ENCODE data around the gene PRPF40B. TPM values are rescaled to one million over a fixed set of nuclear protein-coding genes. Genes with fewer than 3 reads are reported as not detected.
A peak's percentile ranks its signal among the peaks of the same experiment; 100 is the strongest.
"Not testable (repeated sequence)": the region's sequence is repeated elsewhere in the genome, so short reads cannot be mapped to it uniquely, and the experiment has no call there.

The PRPF40B gene
- total RNA-seq, 1 experiment from 2014 or later = 22.9 TPM

DNA sequence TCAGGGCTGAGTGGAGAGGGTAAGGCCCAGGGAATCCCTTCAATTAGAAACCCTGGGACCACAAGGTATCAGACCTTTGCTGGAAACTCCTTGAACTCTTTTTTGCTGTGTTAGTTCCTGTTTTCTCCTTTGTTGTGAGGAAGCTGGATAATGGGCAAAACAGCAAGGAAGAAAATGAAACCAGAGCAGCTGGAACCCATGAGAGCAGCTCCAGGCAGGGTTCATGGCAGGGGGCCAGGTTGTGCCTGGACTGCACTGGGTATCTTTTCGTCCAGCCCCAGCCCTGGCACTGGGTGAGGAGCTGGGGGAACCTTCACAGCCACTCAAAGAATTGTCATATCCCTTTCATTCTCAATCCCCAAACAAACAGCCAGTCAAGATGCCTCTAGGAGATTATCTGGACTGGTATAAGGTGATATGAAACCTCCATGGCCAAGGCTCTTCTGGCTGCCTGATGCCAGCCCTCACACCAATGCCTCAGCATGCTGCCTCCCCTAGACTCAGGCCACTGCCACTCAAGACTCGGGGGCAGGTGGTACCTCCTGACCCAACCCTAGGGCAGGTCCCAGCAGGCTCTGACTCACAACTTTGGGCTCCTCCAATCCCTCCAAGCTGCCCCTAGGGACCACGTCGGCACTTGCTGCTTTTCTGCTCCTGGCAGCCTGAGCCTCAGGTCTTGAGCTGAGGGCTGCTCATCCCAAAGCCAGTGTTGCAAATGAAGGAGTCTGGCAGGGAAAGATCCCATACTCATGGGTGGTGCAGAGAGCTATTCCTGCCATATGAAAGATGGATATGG, 34.4 kb upstream of the PRPF40B start:
- no peak for DNase-seq
- Histone ChIP-seq H3K27me3 (ENCODE audit: control insufficient read depth, insufficient read depth, low read length) (no peaks in the 10 kb centered on the region), H3K36me3 (replicated peaks; ENCODE audit: control insufficient read depth, insufficient read depth, low read length) (no peaks in the 10 kb centered on the region; the same call in 1 of the 2 replicates), H3K4me3 (ENCODE audit: insufficient read depth, low read depth, low read length) (no peak overlapping the region)

DNA sequence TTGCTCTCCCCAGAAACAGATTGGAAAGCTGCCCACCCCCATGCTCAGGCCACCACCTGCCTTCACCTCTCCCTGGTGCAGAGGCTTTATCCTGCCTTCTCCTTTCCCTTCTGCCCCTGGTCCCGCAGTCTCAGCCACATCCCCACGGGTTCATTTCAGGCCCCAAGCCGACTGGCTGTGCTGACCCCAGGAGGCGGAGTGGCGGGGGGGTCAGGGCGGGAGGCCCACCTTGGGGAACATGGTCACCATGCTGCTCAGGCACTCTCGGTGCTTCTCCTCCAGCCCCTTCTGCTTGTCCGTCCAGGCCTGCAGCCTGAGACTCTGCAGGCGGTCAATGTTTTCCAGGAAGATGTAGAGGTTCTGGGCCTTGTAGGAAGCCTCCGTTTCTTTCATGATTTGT, 24.8 kb upstream of the PRPF40B start:
- H3K27me3 ChIP-seq (ENCODE audit: control insufficient read depth, insufficient read depth, low read length) = no peaks in the 10 kb centered on the region
- no peak overlapping the region for H3K4me3 ChIP-seq (ENCODE audit: insufficient read depth, low read depth, low read length)
- DNase-seq = no peak
- no peaks in the 10 kb centered on the region for H3K36me3 ChIP-seq (replicated peaks; ENCODE audit: control insufficient read depth, insufficient read depth, low read length)

DNA sequence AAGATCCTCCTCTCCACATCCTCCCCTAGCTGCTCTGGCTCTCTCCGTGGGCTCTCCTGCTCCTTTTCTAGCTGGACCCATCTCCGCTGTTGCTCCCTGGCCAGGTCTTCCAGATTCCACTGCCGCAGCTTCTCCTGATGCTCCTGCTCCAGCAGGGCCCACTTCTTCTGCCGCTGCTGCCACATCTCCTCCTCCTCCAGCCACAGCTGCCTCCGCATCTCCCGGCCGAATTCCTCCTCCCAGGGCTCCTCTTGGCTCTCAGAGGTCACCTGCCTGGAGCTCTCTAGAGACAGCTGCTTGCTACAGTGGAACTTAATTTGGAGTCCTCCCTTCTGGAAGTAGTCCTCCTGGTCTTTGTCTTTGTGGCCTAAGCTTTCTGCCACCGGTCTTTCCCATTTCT, 23.4 kb upstream of the PRPF40B start:
- no peaks in the 10 kb centered on the region for H3K27me3 ChIP-seq (ENCODE audit: control insufficient read depth, insufficient read depth, low read length)
- no peak for DNase-seq
- no peaks in the 10 kb centered on the region for H3K36me3 ChIP-seq (replicated peaks; ENCODE audit: control insufficient read depth, insufficient read depth, low read length)
- H3K4me3 ChIP-seq (ENCODE audit: insufficient read depth, low read depth, low read length) = no peak overlapping the region

DNA sequence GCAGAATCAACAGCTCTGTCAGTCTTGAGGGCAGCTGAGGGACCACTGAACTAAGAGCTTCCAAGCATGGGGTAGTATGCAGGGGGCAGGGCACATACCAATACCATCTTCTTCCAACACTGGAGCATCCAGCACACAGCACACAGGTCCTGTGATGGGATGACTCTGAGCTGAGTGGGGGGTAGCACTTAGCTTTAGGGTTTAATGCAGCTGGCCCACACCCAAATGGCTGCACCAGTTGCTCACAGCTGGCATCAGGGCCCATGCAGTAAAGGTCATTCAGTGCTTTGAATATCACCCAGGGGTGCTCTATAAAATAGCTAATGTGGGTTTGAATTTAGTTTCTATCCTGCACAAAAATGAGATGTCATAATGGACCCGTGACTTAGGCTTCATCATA, 19.6 kb upstream of the PRPF40B start:
- Histone ChIP-seq H3K36me3 (replicated peaks; ENCODE audit: control insufficient read depth, insufficient read depth, low read length) (no peaks in the 10 kb centered on the region), H3K27me3 (ENCODE audit: control insufficient read depth, insufficient read depth, low read length) (no peaks in the 10 kb centered on the region), H3K4me3 (ENCODE audit: insufficient read depth, low read depth, low read length) (no peak overlapping the region)
- peak; percentile 13 for DNase-seq

DNA sequence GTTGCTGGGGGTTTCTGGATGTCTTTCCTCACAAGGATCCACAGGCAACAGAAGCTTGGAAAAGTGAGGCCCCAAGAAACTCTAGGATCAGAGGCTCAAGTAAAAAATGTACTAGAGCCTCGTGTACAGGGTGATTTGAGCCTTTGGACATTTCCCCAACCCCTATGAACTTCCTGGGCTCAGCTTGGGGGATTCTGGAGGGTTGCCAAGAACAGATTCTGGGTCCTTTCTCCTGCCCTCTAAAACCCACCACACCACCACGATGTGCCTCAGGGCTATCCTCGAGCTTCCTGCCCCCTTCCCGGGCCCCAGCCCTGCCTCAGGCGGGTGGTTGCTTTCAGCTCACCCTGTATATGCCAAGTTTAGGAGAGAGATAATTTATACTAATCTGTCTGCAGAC, 18.5 kb upstream of the PRPF40B start:
- Histone ChIP-seq H3K36me3 (replicated peaks; ENCODE audit: control insufficient read depth, insufficient read depth, low read length) (no peaks in the 10 kb centered on the region), H3K27me3 (ENCODE audit: control insufficient read depth, insufficient read depth, low read length) (no peaks in the 10 kb centered on the region), H3K4me3 (ENCODE audit: insufficient read depth, low read depth, low read length) (no peak overlapping the region)
- peak; percentile 36 for DNase-seq

DNA sequence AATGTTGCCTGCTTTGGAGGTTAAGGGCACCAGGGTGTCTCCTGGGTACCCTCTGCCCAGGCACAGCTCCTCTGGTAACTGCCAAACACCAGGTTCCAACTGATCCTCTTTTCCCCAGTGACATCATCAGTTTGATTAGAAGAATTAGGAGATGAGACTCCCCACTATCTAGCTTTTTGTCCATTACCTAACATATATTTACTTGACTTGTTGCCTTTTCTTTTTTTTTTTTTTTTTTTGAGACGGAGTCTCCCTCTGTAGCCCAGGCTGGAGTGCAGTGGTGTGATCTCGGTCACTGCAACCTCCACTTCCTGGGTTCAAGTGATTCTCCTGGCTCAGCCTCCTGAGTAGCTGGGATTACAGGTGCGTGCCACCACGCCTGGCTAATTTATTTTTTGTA, 17.8 kb upstream of the PRPF40B start, which contains the start of gene FAM186B:
TSS of gene FAM186B (minus strand) at position 101 of the 400 bp plus-strand sequence. CDS start 162 bp downstream, outside the sequence.
- not testable (repeated sequence) for H3K27me3 ChIP-seq (ENCODE audit: control insufficient read depth, insufficient read depth, low read length); DNase-seq; H3K4me3 ChIP-seq (ENCODE audit: insufficient read depth, low read depth, low read length); H3K36me3 ChIP-seq (replicated peaks; ENCODE audit: control insufficient read depth, insufficient read depth, low read length)

DNA sequence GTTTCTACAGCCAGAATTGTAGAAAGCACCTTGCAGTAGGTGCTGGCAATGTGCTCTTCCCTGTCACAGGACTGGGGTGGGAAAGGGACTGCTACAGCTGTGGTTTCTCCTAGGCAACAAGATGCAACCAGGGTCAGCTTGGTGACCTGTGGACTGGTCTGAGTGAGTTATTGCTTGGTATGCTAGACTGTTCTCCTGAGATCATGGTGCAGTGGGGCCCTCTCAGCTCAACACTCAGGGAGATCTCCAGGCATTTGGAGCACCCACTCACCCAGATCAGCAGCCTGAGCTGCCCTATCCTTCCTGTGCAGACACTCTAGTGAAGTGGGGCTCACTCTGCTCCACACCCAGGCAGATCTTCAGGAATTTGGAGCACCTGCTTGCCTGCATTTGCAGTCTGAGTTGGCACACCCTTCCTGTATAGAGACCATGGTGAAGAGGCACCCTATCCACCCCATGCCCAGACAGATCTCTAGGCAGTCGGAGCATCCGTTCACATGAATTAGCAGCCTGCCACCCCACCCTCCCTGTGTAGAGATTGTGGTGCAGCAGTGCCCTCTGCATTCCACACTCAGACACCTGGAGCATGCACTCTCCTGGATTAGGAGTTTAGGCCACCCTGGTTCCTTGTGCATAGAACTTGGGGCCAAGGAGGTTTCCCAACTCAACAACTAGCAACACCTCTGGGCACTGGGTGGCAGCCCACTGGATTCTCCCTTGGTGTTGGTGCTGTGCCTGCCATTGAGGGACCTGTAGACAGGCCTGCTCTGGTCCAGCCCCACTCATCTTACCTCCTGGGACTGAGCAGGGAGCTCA, 14.1 kb upstream of the PRPF40B start:
- no peaks in the 10 kb centered on the region for H3K36me3 ChIP-seq (replicated peaks; ENCODE audit: control insufficient read depth, insufficient read depth, low read length)
- no peak overlapping the region for H3K4me3 ChIP-seq (ENCODE audit: insufficient read depth, low read depth, low read length)
- H3K27me3 ChIP-seq (ENCODE audit: control insufficient read depth, insufficient read depth, low read length) = no peaks in the 10 kb centered on the region
- peak; percentile 11 for DNase-seq

DNA sequence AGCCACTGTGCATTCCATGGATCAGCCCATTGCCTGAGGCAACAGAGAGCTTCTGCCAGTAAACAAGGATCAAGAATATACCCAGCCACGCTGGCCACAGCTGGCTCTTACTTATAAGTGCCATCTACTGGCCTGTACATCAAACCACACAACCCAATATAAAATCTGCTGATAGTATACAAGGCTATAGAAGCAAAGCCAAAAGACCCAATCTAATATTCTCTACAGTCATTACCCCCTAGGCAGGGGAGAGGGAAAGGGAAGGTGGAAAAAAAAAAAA, 13.5 kb upstream of the PRPF40B start:
- H3K4me3 ChIP-seq (ENCODE audit: insufficient read depth, low read depth, low read length) = no peak overlapping the region
- no peaks in the 10 kb centered on the region for H3K27me3 ChIP-seq (ENCODE audit: control insufficient read depth, insufficient read depth, low read length)
- DNase-seq = peak; percentile 16
- no peaks in the 10 kb centered on the region for H3K36me3 ChIP-seq (replicated peaks; ENCODE audit: control insufficient read depth, insufficient read depth, low read length)

DNA sequence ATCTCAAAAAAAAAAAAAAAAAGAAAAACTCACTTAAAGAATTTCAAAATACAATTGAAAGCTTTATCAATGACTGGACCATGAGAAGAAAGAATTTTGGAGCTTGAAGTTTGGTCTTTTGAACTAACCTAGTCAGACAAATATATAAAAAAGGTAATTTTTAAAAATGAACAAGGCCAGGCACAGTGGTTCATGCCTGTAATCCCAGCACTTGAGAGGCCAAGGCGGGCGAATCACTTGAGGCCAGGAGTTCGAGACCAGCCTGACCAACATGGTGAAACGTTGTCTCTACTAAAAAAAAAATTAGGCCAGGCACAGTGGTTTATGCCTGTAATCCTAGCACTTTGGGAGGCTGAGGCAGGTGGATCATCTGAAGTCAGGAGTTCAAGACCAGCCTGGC, 12.6 kb upstream of the PRPF40B start:
- H3K27me3 ChIP-seq (ENCODE audit: control insufficient read depth, insufficient read depth, low read length); DNase-seq; H3K4me3 ChIP-seq (ENCODE audit: insufficient read depth, low read depth, low read length); H3K36me3 ChIP-seq (replicated peaks; ENCODE audit: control insufficient read depth, insufficient read depth, low read length): not testable (repeated sequence)

DNA sequence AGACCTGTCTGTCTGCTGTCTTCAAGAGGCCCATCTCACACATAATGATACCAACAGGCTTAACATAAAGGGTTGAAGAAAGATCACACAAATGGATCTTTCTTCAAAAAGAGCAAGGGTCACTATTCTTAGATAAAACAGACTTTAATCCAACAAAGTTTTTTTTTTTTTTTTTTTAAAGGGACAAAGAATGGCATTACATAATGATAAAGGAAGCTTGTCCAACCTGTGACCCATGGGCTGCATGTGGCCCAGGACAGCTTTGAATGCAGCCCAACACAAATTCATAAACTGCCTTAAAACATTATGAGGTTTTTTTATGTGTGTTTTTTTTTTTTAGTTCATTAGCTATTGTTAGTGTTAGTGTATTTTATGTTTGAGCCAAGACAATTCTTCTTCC, 11.2 kb upstream of the PRPF40B start:
- Histone ChIP-seq H3K27me3 (ENCODE audit: control insufficient read depth, insufficient read depth, low read length) (no peaks in the 10 kb centered on the region), H3K36me3 (replicated peaks; ENCODE audit: control insufficient read depth, insufficient read depth, low read length) (no peaks in the 10 kb centered on the region), H3K4me3 (ENCODE audit: insufficient read depth, low read depth, low read length) (no peak overlapping the region)
- no peak for DNase-seq

DNA sequence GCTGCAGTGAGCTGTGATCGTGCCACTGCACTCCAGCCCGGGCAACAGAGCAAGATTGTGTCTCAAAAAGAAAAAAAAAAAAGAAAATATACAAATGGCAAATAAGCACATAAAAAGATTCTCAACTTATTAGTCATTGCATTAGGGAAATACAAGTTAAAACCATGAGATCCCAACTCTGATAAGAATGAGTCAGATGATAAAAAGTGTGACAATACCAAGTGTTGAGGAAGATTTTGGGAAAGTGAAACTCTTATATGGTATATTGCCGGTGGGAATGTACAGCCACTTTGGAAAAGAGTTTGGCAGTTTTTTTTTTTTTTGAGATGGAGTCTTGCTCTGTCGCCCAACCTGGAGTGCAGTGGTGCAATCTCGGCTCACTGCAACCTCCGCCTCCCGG, 7.6 kb upstream of the PRPF40B start:
- Histone ChIP-seq H3K27me3 (ENCODE audit: control insufficient read depth, insufficient read depth, low read length) (no peaks in the 10 kb centered on the region), H3K36me3 (replicated peaks; ENCODE audit: control insufficient read depth, insufficient read depth, low read length) (no peaks in the 10 kb centered on the region), H3K4me3 (ENCODE audit: insufficient read depth, low read depth, low read length) (no peak overlapping the region)
- DNase-seq = no peak

DNA sequence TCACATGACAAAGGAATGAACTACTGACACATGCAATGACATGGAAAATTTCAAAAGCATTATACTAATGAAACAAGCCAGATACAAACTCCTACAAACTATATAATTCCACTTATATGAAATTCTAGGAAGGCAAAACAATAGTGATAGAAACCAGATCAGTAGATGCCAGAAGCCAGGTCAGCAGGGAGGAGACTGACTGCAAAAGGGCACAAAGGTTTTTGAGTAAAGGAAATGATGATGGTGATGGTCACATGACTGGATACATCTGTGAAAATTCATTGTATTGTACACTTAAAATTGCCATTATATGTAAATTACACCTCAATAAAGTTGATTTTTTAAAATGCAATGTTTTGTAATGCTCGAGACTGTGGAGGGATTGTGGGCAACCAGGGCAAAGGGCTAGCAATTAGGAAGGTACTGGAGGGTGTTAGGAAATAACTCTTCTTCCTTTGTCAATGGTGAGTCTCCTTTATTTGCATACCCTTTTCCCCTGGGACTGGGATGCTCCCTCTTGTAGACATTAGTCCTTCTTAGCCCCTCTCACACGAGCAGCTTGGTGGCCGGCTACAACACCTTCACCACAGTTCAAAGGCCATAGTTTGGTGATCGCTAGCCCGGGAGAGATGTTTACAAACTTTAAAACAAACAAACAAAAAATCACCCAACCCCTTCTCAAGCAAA, 6.7 kb upstream of the PRPF40B start:
- peak; percentile 31 for DNase-seq
- no peaks in the 10 kb centered on the region for H3K36me3 ChIP-seq (replicated peaks; ENCODE audit: control insufficient read depth, insufficient read depth, low read length)
- no peak overlapping the region for H3K4me3 ChIP-seq (ENCODE audit: insufficient read depth, low read depth, low read length)
- peaks cover 2% of the 10 kb centered on the region; the same call in 1 of the 2 replicates for H3K27me3 ChIP-seq (ENCODE audit: control insufficient read depth, insufficient read depth, low read length)

DNA sequence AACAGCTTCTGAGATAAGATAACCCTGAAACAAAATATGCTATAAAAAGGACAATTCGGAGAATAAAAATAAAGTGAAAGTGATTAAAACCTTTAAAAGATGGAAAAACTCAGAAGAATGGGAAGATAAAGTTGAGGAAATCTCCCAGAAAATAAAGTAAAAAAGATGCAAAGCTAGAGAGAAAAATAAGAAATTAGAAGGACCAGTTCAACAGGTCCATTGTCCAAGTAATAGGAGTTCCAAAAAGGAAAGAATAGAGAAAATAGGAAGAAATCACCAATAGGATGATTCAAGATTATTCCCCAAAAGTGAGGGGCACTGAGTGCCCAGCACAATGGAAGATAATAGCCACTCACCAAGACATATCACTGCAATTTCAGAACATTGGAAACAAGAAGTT, 4.8 kb upstream of the PRPF40B start:
- H3K27me3 ChIP-seq (ENCODE audit: control insufficient read depth, insufficient read depth, low read length) = peaks cover 3% of the 10 kb centered on the region; the same call in 1 of the 2 replicates
- no peak overlapping the region for H3K4me3 ChIP-seq (ENCODE audit: insufficient read depth, low read depth, low read length)
- no peaks in the 10 kb centered on the region for H3K36me3 ChIP-seq (replicated peaks; ENCODE audit: control insufficient read depth, insufficient read depth, low read length)
- peak; percentile 6 for DNase-seq

DNA sequence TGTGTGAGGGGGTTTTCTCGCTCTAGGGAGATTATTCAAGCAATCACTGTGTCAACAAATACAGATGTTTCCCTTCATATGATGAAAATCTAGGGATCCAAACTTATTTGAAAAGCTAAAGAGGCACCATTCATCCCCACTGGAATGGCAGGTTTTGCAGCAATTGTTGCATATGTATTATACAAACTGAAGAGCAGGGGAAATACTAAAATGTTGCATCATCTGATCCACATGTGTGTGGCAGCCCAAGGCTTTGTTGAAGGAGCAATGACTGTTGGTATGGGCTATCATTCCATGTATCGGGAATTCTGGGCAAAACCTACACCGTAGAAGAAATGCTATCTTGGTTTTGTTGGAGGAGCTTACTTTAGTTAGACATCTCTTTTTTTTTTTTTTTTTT, 4.1 kb upstream of the PRPF40B start:
- H3K36me3 ChIP-seq (replicated peaks; ENCODE audit: control insufficient read depth, insufficient read depth, low read length) = no peaks in the 10 kb centered on the region
- no peak for DNase-seq
- peaks cover 3% of the 10 kb centered on the region; the same call in 1 of the 2 replicates for H3K27me3 ChIP-seq (ENCODE audit: control insufficient read depth, insufficient read depth, low read length)
- H3K4me3 ChIP-seq (ENCODE audit: insufficient read depth, low read depth, low read length) = no peak overlapping the region

Measured in H7 (cell line).